HG02970 (cell line): Measurements from ENCODE around the gene FOXP3.

ENCODE experiments used
- ATAC-seq: cut with Tn5 transposase; IDR thresholded peaks from one replicate; pipeline ENCODE4 v1.9.1; 2021; ENCODE audit warnings: mild to moderate bottlenecking, moderate library complexity, moderate number of reproducible peaks; ENCODE audit not compliant: unreplicated experiment, low FRiP score

FOXP3 gene

GRCh38 chrX:49254639-49255038 is 9.9 kb downstream of the FOXP3 start:
- no peak for ATAC-seq

DNA sequence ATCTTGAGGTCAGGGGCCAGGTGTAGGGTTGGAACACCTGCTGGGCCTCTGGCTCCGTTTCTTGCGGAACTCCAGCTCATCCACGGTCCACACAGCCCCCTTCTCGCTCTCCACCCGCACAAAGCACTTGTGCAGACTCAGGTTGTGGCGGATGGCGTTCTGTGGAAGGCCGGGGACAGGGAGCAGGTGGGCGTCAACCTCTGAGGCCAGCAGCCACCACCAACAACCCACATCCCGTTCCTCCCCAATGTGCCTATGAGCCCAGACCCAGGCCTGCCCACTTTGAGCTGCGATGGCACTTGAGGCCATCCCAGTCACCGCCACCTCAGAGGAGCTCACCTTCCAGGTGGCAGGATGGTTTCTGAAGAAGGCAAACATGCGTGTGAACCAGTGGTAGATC is 13.2 kb downstream of the FOXP3 start:
- no peak for ATAC-seq

- no peak for ATAC-seq
Observed at GRCh38 chrX:49250578-49250977, 13.9 kb downstream of the FOXP3 start.

GRCh38 chrX:49250066-49250465 is 14.4 kb downstream of the FOXP3 start:
- ATAC-seq = no peak

DNA sequence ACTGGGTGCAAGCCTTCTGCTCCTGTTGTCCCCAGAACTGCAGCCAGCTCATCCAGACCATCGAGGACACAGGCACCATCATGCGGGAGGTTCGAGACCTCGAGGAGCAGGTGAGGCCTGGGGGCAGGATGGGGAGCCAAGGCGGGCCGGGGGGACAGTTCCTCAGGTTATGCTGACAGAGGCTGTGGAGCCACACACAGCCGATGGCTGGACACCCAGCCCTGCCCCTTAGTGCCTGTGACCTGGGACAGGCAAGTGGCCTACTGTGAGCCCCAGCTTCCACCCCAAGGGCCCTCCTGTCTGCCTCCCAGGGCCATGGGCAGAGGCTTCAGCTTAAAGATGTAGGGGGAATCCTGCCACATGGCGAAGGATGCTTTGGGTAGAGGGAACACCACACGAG is 14.9 kb downstream of the FOXP3 start:
- ATAC-seq = no peak

GRCh38 chrX:49249071-49249470 is 15.4 kb downstream of the FOXP3 start:
- ATAC-seq = no peak

GRCh38 chrX:49247916-49248811 is 16.3 kb downstream of the FOXP3 start:
- no peak for ATAC-seq

DNA sequence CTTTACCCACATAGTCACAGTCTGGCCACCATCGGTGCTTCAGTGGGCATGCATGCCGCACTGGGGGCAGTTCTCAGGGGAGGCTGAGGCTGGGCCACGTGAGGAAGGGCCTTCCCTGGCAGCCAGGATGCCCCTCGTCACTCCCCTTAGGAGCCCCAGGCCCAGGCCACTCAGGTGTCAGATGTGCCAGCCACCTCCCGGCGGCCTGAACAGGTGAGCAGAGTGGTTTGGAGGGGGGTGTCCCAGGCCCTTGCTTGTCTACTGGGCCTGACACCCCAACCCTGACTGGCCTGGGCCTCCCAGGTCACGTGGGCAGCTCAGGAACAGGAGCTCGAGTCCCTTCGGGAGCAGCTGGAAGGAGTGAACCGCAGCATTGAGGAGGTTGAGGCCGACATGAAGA is 17.2 kb downstream of the FOXP3 start:
- ATAC-seq = no peak

- no peak for ATAC-seq
Observed at GRCh38 chrX:49246541-49246940, 18.0 kb downstream of the FOXP3 start.

DNA sequence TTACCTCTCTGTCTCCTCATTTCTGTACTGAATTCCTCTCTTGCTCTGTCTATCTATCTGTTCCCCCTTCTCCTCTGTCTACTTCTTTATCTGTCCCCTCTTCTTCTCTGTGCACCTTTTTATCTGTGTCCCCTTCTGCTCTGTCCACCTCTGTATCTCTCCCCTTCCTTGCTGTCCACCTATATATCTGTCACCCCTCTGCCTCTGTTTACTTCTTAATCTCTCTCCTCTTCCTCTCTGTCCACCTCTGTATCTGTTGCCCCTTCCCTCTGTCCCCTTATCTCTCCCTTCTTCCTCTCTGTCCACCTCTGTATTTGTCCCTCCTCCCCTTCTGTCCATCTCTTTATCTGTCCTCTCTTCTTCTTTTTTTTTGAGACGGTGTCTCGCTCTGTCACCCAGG is 20.3 kb downstream of the FOXP3 start:
- ATAC-seq = no peak

GRCh38 chrX:49243166-49243565 is 21.3 kb downstream of the FOXP3 start:
- no peak for ATAC-seq

- ATAC-seq = no peak
Observed at GRCh38 chrX:49242545-49243066, 21.9 kb downstream of the FOXP3 start.

- ATAC-seq = no peak
Observed at GRCh38 chrX:49238735-49239134, 25.8 kb downstream of the FOXP3 start.

GRCh38 chrX:49237060-49237459 is 27.4 kb downstream of the FOXP3 start:
- ATAC-seq = no peak

DNA sequence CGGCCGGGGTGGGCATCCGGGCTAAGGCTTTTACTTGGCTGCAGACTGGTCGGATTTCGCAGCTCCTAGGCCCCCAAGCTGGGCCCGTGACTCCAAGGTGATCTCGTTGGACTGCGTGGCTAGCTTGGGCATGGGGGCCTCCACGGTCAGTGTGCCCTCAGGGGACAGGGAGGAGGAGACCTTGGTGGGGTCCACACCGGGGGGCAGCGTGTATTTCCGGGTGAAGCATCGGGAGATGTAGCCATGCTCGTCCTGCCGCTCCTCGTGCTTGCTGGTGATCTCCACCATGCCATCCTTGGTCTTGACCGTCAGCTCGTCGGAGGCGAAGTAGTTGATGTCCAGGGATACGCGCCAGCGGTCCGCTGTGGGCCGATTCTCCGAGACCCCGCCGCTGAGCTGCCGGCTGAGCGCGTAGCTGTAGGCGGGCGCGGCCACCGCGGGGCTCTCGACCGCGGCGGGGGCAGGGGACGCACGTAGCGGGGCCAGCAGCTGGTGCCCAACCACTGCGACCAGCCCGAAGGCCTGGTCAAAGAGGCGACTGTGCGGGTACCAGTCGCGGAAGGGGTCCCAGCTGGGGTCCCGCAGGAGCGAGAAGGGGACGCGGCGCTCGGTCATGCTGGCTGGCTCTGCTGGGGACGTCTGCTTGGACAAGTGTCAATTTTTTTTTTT is 30.5 kb downstream of the FOXP3 start:
- ATAC-seq = no peak

- no peak for ATAC-seq
Observed at GRCh38 chrX:49233176-49233575, 31.3 kb downstream of the FOXP3 start, which contains the start of gene CACNA1F. CACNA1F (minus strand) TSS chrX:49233340; CDS start chrX:49233309, 31 bp downstream.

- no peak for ATAC-seq
Observed at GRCh38 chrX:49232525-49232924, 32.0 kb downstream of the FOXP3 start.

GRCh38 chrX:49231333-49232000 is 33.0 kb downstream of the FOXP3 start:
- no peak for ATAC-seq

DNA sequence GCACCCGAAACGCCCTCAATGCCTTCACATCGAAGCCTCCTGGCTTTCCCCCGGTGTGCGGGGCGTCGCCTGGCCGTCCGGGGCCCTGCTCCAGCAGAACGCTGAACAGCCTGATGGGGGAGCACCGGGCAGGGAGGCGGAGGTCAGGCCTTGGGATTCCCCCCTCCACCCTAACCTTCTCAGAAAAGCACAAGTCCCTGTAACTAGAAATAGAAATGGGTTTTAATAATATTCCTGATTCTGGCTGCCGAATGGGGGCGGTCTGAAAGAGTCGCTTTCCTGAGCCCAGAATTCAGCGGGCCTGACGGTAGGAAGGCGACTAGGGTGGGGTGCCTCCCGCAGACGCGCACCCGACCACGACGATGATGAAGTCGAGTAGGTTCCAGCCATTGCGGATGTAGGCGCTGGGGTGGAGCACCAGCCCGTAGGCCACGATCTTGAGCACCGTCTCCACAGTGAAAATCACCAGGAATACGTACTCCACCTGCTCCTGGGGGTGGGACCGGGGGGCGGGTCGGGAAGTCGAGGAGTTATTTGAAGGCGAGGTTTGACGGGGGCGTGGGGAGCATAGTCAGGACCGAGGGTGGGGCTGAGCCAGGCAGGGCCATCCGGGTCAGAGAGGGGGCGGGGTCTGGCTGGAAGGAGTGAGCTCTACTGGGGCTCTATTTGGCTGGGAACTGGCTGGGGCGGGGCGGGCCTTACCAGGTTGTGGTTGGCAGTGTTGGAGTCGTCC is 33.8 kb downstream of the FOXP3 start:
- ATAC-seq = no peak

GRCh38 chrX:49228185-49228584 is 36.3 kb downstream of the FOXP3 start:
- ATAC-seq = no peak
